Measurements from ENCODE around the gene SFXN3. TPM values are rescaled to one million over a fixed set of nuclear protein-coding genes. Genes with fewer than 3 reads are reported as not detected.

Gene SFXN3
- total RNA-seq, 4 donors from 2014 or later: 55.5 to 127 (median 79.6) TPM

DNA sequence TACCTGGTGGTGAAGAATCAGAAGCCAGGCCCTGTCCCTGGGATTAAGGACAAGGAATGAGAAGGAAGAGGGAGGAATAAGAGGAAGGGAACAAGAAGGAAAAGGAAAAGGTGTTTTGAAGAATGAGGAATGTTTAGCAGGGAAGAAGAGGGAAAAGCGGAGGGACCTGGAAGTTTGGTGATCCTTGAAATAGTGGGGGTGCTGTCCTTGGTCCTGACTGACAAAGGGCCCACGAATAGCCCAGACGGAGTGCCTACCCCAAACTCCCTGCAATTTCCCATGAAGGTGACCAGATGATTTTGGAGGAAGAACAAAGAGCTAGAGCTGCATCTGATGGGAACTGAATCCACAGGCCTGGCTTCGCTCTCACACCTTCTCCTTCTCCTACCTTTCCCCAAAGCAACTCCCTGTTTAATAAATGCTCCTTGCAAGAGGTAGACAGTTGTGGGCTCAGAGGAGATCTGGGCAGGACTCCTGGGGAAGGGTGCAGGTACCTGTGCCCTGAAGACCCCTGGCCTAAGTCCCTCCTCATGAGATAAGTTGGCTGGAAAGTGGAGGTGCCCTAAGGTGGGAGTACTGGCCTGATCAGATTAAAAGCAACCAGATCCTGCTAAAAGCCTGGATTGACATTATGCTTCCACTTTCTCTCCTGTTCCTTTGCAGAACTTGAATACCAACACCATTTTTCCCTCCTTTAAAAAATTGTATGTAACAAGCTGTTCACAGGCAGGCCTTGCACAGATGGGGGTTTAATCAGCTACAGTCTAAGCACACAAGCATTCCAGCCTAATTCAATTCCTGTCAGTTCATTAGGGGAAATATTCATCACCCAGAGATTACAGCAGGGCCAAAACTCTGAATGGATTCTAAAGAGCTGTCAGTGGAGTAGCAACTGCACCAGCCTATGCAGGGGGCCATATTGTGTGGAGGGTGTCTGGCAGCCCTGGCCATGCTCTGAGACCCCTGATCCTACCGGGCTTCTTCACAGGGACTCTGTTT lies 50.2 kb downstream of the SFXN3 start:
- TF ChIP-seq, protein P1, sequence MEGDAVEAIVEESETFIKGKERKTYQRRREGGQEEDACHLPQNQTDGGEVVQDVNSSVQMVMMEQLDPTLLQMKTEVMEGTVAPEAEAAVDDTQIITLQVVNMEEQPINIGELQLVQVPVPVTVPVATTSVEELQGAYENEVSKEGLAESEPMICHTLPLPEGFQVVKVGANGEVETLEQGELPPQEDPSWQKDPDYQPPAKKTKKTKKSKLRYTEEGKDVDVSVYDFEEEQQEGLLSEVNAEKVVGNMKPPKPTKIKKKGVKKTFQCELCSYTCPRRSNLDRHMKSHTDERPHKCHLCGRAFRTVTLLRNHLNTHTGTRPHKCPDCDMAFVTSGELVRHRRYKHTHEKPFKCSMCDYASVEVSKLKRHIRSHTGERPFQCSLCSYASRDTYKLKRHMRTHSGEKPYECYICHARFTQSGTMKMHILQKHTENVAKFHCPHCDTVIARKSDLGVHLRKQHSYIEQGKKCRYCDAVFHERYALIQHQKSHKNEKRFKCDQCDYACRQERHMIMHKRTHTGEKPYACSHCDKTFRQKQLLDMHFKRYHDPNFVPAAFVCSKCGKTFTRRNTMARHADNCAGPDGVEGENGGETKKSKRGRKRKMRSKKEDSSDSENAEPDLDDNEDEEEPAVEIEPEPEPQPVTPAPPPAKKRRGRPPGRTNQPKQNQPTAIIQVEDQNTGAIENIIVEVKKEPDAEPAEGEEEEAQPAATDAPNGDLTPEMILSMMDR (IDR thresholded peaks at IDR 0.05): no peak
- no peak for TF ChIP-seq POLR2A (IDR thresholded peaks at IDR 0.05)
- DNase-seq (ENCODE audit: low spot score in 2 of 2): no peak
- H3K4me3 ChIP-seq (ENCODE audit: low read depth, poor library complexity, severe bottlenecking): no peak overlapping the region
- WGBS, 2 donors: 37% methylated on average over 5 of the region's 5 CpGs
- intact Hi-C loops (cut with DNase I; ENCODE audit: low total_unique reads): no loop called here

DNA sequence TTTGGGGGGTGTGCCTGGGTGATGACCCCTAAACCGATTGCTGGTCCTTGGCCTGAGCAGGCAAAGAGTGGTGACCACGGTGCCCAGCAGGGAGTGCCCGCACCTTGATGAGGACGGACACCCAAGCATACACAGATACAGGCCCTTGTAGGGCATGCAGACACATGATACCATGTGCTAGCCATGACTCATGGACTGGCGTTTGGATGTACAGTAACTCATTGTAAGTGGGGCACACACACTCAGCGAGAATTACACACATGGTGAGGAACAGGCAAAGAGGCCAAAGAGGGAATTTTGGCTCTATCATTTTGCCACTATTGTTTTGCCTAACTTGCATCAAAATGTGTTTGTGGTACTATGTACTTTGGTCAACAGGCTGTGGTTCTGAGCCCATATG lies 54.8 kb downstream of the SFXN3 start:
- DNase-seq (ENCODE audit: low spot score in 2 of 2): no peak
- TF ChIP-seq, protein P1 (IDR thresholded peaks at IDR 0.05): no peak
- TF ChIP-seq POLR2A (IDR thresholded peaks at IDR 0.05): no peak
- 60 to 66% methylated on average over 6 of the region's 6 CpGs for WGBS, 2 donors
- intact Hi-C loops (cut with DNase I; ENCODE audit: low total_unique reads): no loop called here
- no peak overlapping the region for H3K4me3 ChIP-seq (ENCODE audit: low read depth, poor library complexity, severe bottlenecking)

DNA sequence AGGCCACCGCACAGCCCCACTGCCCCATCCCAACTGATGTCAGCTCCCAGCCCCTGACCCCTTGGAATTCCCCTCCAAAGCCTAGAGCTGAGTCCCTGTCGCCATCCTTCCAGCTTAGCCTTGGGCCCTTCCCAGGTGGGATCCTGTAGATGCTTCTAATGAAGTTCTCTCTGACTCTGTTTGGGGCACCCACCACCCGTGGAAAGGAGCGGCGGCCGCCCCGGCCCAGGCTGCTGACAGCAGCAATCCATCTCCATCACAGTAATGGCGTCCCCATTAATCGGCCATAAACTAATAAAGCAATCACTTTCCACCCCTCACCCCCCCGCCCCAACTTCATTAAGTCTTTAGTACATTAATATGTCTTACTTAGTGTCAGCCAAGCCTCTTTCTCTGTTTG lies 56.3 kb downstream of the SFXN3 start:
- no peak overlapping the region for H3K4me3 ChIP-seq (ENCODE audit: low read depth, poor library complexity, severe bottlenecking)
- WGBS, 2 donors: 23 to 25% methylated on average over 10 of the region's 10 CpGs
- DNase-seq (ENCODE audit: low spot score in 2 of 2): no peak
- intact Hi-C loops (cut with DNase I; ENCODE audit: low total_unique reads): no loop called here
- TF ChIP-seq, protein P1 (IDR thresholded peaks at IDR 0.05): no peak
- TF ChIP-seq POLR2A (IDR thresholded peaks at IDR 0.05): no peak

DNA sequence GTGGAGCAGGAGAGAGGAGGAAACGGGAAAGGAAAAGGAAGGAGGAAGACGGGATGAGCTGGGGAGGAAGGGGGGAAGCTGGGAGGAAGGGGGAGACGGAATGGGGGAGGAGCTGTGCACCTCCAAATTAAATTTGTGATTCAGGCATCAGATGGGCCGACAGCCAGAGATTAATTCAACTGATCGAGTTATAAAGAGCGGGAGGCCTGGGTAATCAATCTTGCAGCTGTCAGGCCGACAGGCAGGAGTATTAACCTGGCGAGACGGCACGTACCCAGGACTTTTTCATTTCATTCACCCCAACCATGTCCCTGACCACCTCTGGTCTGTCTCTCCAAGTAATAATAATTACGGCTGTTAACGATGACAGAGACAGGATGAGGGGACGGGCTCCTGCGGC lies 56.9 kb downstream of the SFXN3 start:
- no peak for DNase-seq (ENCODE audit: low spot score in 2 of 2)
- no peak overlapping the region for H3K4me3 ChIP-seq (ENCODE audit: low read depth, poor library complexity, severe bottlenecking)
- TF ChIP-seq, protein P1 (IDR thresholded peaks at IDR 0.05): no peak
- no peak for TF ChIP-seq POLR2A (IDR thresholded peaks at IDR 0.05)
- 12 to 15% methylated on average over 14 of the region's 14 CpGs for WGBS, 2 donors
- intact Hi-C loops (cut with DNase I; ENCODE audit: low total_unique reads): no loop called here

DNA sequence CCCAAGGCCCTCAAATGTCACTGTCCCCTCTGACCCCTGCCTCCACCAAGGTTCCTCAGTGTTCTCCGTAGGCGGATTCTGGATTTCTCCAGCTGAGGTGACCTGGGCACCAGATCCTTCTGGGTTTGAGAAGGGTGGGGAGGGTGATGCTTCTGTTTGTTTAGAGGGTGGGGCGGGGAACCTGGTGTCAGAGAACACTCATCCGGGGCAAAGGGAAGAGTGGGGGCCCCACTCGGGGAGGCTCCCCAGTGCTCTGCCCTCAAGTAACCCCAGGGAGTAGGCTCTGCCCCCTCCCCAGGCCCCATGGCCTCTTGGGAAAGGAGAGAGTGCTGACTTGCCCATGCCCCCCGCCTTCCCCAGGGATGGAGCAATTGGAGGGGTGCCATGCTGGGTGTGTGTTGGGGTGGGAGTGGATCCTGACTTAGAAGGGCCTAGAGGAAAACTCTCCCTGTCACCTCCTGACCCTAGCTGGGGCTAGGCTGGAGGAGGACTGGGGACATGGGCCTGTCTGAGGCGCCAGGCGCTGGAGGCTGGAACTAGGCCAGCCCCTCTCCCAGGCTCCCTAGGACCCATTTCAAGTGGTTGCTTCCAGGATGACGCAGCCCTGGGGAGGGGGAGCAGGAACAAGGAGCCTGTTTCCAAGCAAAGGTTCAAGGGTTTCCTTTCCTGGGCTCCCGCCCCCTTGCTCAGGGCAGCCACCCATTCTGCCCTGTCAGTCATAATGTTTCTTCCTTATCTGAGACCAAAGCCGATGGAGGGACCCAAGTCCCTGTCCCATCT lies 58.7 kb downstream of the SFXN3 start:
- H3K4me3 ChIP-seq (ENCODE audit: low read depth, poor library complexity, severe bottlenecking): no peak overlapping the region
- DNase-seq (ENCODE audit: low spot score in 2 of 2): no peak
- intact Hi-C loops (cut with DNase I; ENCODE audit: low total_unique reads): no loop called here
- TF ChIP-seq, protein P1 (IDR thresholded peaks at IDR 0.05): no peak
- WGBS, 2 donors: 68 to 74% methylated on average over 8 to 11 of the region's 11 CpGs

Data from lower leg skin (tissue), 4 donors.